Activated CD4-positive, alpha-beta memory T cell treated with anti-CD3 and anti-CD28 coated beads for 36 hours (primary cell): Measurements from ENCODE around the gene ATXN7L1. TPM values are rescaled to one million over a fixed set of nuclear protein-coding genes. Genes with fewer than 3 reads are reported as not detected.
"Not testable (repeated sequence)": the region's sequence is repeated elsewhere in the genome, so short reads cannot be mapped to it uniquely, and the experiment has no call there.

Source experiments
- CTCF ChIA-PET: fragments of 350-600 bp; sonication (Branson Sonifier 250); formaldehyde crosslinking; loops from one replicate; lab custom pipeline; 2021; ENCODE audit warnings: antibody characterized with exemption, inconsistent platforms; lab: Charles Lee
- POLR2A ChIA-PET: fragments of 350-600 bp; sonication (Branson Sonifier 250); formaldehyde crosslinking; loops from one replicate; lab custom pipeline; 2021; ENCODE audit warnings: antibody characterized with exemption; lab: Charles Lee
- DNase-seq: peaks from one replicate; pipeline ENCODE4 v3.0.0-alpha.2; 2020
- H3K27ac Mint-ChIP-seq: one replicate; pipeline ENCODE4 v1.8.0; 2021; ENCODE audit warnings: mixed read lengths
- H3K27me3 Mint-ChIP-seq: one replicate; pipeline ENCODE4 v1.8.0; 2021; ENCODE audit warnings: mixed read lengths
- H3K36me3 Mint-ChIP-seq: one replicate; pipeline ENCODE4 v1.8.0; 2021; ENCODE audit warnings: mixed read lengths
- H3K4me1 Mint-ChIP-seq: one replicate; pipeline ENCODE4 v1.8.0; 2021; ENCODE audit warnings: low read depth, mixed read lengths
- H3K4me3 Mint-ChIP-seq: one replicate; pipeline ENCODE4 v1.8.0; 2021; ENCODE audit warnings: mild to moderate bottlenecking, mixed read lengths
- H3K9me3 Mint-ChIP-seq: one replicate; pipeline ENCODE4 v1.8.0; 2021; ENCODE audit warnings: mixed read lengths
- intact Hi-C: fragments of 100-400 bp; cut with micrococcal nuclease; formaldehyde crosslinking; loops from one replicate; pipeline ENCODE4 v1.15.1; 2023
- total RNA-seq, 2 experiments: library from RNA; stranded (reverse); gene quantifications; one replicate each; pipeline ENCODE4 v1.2.3, GENCODE V29; 2021

The ATXN7L1 gene
- total RNA-seq, 2 experiments from 2014 or later = 12.4 to 13.3 TPM

DNA sequence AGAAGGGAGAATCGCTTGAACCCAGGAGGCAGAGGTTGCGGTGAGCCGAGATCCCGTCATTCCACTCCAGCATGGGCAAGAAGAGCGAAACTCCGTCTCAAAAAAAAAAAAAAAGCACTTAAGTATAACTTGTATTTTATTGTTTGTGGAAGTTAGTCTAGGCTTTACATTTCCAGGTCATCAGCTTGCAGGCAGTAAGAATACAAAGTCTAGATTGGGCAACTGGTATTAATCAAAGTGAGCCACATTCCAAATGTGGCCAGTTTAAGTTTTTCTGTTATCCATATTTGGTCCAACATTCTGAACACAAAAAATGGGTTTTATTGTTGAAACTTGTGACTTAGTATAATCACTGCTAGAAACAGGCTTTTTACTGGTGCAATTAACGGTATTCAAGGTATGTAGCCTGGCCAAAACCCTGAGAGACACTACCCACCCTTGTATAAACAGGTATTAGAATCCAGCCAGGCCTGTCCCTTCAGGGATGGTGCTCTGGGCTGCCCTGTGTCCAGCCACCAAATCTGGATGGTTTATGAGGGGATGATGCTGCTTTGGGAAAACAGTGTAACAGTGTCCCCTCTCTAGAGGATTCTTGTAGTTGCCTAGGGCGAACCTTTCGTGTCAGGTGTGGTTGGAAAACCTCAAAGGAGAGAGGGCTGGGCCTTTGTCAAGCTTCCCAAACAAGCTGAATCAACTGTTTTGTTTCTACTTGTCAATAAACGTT, 173.0 kb downstream of the ATXN7L1 start:
- POLR2A ChIA-PET = no interaction called here
- CTCF ChIA-PET = interaction anchor here (0.6 to 0.9 kb wide), 3 partner anchors 62 to 1032 kb away, joined by 3 to 4 read pairs (median 3); no protein-coding TSS in a partner anchor
- no peaks in the 10 kb centered on the region for H3K36me3 Mint-ChIP-seq
- H3K4me1 Mint-ChIP-seq = peaks cover 14% of the 10 kb centered on the region
- H3K4me3 Mint-ChIP-seq = no peak overlapping the region
- no peak for DNase-seq
- H3K27ac Mint-ChIP-seq = no peak overlapping the region
- H3K27me3 Mint-ChIP-seq = no peaks in the 10 kb centered on the region
- H3K9me3 Mint-ChIP-seq = no peaks in the 10 kb centered on the region
- intact Hi-C loops = no loop called here

DNA sequence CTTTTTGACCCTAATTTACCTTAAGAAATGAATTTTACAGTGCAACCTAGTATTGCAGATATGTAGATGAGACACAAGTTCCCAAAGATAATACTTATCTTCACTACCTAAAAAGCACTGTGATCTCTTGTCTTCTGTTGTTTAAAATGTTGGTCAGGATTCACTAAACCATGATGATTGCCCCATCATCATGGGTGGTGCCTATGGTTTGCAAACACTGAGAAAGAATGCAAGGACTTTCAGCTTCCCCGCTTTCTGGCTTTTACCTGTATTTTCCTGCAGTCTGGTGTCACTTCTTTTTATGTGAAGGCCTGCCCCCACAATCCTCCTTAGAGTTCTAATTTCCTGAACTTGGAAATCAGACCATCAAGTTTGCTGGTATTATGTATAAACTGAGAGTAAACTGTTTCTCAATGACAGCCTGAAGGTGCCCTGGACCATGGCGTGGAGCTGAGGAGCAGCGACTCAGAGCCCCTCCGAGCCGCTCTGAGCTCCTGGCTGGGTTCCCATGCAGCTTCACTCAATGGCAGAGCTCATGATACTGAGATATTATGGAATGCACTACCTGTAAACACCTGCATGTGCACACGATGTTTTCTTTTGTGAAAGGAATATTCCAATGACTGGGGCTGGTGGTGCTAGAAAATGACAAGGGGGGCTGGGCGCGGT, 176.7 kb downstream of the ATXN7L1 start:
- peaks cover 4% of the 10 kb centered on the region for H3K36me3 Mint-ChIP-seq
- no peak overlapping the region for H3K27ac Mint-ChIP-seq
- no peak overlapping the region for H3K4me3 Mint-ChIP-seq
- ChIA-PET CTCF (interaction anchor here (1.0 kb wide), 1 partner anchor 10 kb away, joined by 3 read pairs; no protein-coding TSS in a partner anchor), POLR2A (no interaction called here)
- no peak for DNase-seq
- peaks cover 11% of the 10 kb centered on the region for H3K9me3 Mint-ChIP-seq
- no peaks in the 10 kb centered on the region for H3K4me1 Mint-ChIP-seq
- no peaks in the 10 kb centered on the region for H3K27me3 Mint-ChIP-seq
- intact Hi-C loops = no loop called here

DNA sequence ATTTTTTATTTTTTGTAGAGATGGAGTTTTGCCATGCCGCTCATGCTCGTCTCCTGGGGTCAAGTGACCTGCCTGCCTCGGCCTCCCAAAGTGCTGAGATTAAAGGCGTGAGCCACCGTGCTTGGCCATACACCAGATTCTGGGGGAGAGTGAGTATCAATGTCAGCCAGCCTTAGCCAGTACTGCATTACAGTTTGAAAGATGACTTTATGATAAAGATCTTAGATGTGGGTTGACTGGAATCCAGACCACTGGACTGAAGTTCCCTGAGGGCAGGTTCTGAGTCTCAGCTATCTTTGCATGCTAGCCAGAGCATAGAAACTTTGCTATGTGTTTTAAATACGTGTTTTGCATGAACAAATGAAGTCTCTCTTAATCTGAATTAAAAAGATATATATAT, 177.9 kb downstream of the ATXN7L1 start:
- no peak for DNase-seq
- ChIA-PET POLR2A (no interaction called here), CTCF (no interaction called here)
- Mint-ChIP-seq H3K27me3 (no peaks in the 10 kb centered on the region), H3K9me3 (peaks cover 11% of the 10 kb centered on the region), H3K4me1 (peaks cover 3% of the 10 kb centered on the region), H3K4me3 (no peak overlapping the region), H3K27ac (no peak overlapping the region), H3K36me3 (peaks cover 4% of the 10 kb centered on the region)
- intact Hi-C loops = no loop called here

DNA sequence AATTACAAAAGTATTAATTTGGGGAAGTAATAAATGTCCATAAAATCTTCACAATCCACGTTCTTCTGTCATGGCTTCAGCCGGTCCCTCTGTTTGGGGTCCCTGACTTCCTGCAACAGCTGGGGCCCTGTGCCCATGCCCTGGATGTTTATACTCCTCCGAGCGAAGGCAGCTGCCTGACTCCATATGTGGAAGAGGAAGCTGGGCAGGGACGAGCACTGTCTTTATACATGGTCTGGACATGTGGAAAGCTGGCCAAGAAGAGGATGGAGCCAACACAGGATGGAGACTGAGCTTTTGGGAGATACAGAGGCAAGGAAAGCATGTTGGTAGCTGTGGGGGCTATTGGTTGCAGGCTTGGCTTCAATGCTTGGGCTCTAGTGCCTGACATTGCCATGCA, 178.6 kb downstream of the ATXN7L1 start:
- Mint-ChIP-seq H3K4me1 (peaks cover 11% of the 10 kb centered on the region), H3K27ac (no peak overlapping the region), H3K27me3 (no peaks in the 10 kb centered on the region), H3K4me3 (no peak overlapping the region), H3K36me3 (peaks cover 4% of the 10 kb centered on the region), H3K9me3 (peaks cover 11% of the 10 kb centered on the region)
- DNase-seq = no peak
- POLR2A ChIA-PET = no interaction called here
- CTCF ChIA-PET = no interaction called here
- intact Hi-C loops = no loop called here

DNA sequence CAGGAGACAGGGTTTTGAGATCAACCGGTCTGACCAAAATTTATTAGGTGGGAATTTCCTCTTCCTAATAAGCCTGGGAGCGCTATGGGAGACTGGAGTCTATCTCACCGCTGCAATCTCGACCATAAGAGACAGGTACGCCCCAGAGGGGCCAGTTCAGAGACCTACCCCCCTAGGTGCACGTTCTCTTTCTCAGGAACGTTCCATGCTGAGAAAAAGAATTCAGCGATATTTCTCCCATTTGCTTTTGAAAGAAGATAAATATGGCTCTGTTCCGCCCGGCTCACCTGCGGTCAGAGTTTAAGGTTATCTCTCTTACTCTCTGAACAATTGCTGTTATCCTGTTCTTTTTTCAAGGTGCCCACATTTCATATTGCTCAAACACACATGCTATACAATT, 179.2 kb downstream of the ATXN7L1 start:
- H3K27me3 Mint-ChIP-seq, H3K27ac Mint-ChIP-seq, intact Hi-C loops, H3K4me3 Mint-ChIP-seq, POLR2A ChIA-PET, CTCF ChIA-PET, DNase-seq, H3K36me3 Mint-ChIP-seq: not testable (repeated sequence)
- Mint-ChIP-seq H3K9me3 (peaks cover 11% of the 10 kb centered on the region), H3K4me1 (peaks cover 16% of the 10 kb centered on the region)

DNA sequence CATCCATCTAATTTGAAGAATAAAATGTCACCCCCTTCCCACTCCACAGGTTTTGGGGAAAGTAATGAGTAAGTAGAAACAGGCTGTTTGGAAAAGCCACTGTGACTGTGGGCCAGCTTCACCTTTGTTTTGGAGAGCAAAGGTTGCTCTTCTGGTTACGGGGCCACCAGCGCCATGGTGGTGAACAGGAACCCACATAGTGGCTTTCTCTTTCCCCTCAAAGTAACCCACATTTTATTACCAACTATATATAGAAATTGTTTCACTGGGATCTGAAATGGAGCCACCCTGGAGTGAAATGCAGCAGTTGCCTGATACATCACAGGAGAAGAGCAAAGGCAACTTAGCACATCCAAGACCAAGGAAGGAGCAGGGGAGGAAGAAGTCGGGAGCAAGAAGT, 182.8 kb downstream of the ATXN7L1 start:
- no peak for DNase-seq
- Mint-ChIP-seq H3K9me3 (peaks cover 11% of the 10 kb centered on the region), H3K36me3 (peaks cover 4% of the 10 kb centered on the region), H3K27ac (no peak overlapping the region), H3K4me3 (no peak overlapping the region), H3K27me3 (no peaks in the 10 kb centered on the region), H3K4me1 (peaks cover 42% of the 10 kb centered on the region)
- intact Hi-C loops = loop anchor here (5.0 kb wide), 1 partner anchor 74 kb away; no protein-coding TSS in a partner anchor
- CTCF ChIA-PET = no interaction called here
- POLR2A ChIA-PET = no interaction called here

DNA sequence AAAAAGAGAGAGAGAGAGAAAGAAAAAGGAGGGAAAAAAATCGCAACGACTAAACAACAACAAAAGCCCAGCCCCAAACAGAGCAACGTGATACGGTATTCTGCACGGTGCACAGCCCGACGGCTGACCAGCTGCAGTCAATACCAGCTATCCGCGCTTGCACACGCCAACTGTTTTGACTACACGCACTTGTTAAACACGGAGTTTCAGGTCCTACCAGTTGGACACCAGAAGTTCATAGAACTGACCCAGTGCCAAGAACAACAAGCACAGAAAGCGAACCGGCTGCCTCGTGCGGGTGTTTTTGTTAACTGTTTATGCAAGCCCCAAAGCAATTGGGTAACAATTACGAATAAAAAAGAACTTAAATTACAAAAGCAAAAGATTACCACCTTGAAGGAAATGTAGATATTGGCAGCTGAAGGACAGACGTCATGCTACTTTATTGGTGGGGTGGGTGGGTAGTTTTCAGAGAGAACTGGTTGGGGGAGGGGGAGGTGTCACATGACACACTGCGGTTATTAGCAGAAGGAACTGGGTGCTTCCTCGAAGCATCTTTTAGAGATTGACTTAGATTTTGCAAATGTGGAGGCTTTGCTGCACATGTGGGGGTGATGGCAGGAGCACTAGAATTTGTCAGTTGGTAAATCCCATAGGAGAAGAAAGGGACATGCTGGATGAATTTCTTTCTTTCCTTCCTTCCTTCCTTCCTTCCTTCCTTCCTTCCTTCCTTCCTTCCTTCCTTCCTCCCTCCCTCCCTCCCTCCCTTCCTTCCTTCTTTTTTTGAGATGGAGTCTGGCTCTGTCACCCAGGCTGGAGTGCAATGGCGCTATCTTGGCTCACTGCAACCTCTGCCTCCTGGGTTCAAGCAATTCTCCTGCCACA, 184.5 kb downstream of the ATXN7L1 start:
- Mint-ChIP-seq H3K27ac (peak overlapping the region; percentile 76), H3K36me3 (peaks cover 4% of the 10 kb centered on the region), H3K4me3 (peak overlapping the region; percentile 78), H3K9me3 (peaks cover 8% of the 10 kb centered on the region), H3K4me1 (peaks cover 47% of the 10 kb centered on the region), H3K27me3 (no peaks in the 10 kb centered on the region)
- ChIA-PET CTCF (interaction anchor here (0.7 kb wide), 1 partner anchor 69 kb away, joined by 3 read pairs; no protein-coding TSS in a partner anchor), POLR2A (interaction anchor here (0.7 to 1.5 kb wide), 4 partner anchors 15 to 115 kb away, joined by 3 to 5 read pairs (median 4); no protein-coding TSS in a partner anchor)
- intact Hi-C loops = loop anchor here (1.0 to 5.0 kb wide), 5 partner anchors 14 to 331 kb away; no protein-coding TSS in a partner anchor
- peak; percentile 78 for DNase-seq

DNA sequence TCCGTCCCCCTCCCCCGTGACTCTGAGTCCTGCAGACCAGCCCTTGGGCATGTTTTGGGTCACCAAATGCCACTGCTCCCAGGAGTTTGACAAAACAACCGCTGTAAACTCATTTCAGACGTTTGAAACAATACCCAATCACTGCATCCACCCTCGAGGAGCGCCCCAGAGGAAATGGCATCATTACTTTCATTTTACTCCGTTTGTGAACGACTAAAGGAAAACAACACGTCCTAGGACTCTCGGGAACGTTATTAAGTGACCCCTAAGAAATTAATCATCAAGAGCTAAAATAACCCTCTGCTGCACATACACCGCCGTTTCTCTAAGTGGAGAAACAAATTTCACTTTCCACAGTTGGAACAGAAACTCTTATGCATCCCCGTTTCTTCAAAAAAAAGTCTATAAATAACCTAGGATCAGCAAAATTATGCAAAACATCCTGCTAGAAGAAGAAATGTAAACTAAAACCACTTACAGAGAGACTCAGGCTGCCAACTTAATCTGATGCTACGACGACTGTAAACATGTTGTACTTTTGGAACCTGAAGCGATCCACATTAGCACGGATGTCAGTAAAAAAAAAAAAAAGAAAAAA, 185.2 kb downstream of the ATXN7L1 start:
- no peaks in the 10 kb centered on the region for H3K27me3 Mint-ChIP-seq
- peaks cover under 1% of the 10 kb centered on the region for H3K9me3 Mint-ChIP-seq
- peak overlapping the region; percentile 78 for H3K4me3 Mint-ChIP-seq
- POLR2A ChIA-PET = interaction anchor here (0.7 to 1.5 kb wide), 4 partner anchors 14 to 116 kb away, joined by 3 to 5 read pairs (median 4); no protein-coding TSS in a partner anchor
- no peaks in the 10 kb centered on the region for H3K36me3 Mint-ChIP-seq
- CTCF ChIA-PET = interaction anchor here (0.7 kb wide), 1 partner anchor 69 kb away, joined by 3 read pairs; no protein-coding TSS in a partner anchor
- peak overlapping the region; percentile 76 for H3K27ac Mint-ChIP-seq
- peaks cover 47% of the 10 kb centered on the region for H3K4me1 Mint-ChIP-seq
- DNase-seq = peak; percentile 78
- intact Hi-C loops = loop anchor here (1.0 to 5.0 kb wide), 5 partner anchors 13 to 332 kb away; no protein-coding TSS in a partner anchor

DNA sequence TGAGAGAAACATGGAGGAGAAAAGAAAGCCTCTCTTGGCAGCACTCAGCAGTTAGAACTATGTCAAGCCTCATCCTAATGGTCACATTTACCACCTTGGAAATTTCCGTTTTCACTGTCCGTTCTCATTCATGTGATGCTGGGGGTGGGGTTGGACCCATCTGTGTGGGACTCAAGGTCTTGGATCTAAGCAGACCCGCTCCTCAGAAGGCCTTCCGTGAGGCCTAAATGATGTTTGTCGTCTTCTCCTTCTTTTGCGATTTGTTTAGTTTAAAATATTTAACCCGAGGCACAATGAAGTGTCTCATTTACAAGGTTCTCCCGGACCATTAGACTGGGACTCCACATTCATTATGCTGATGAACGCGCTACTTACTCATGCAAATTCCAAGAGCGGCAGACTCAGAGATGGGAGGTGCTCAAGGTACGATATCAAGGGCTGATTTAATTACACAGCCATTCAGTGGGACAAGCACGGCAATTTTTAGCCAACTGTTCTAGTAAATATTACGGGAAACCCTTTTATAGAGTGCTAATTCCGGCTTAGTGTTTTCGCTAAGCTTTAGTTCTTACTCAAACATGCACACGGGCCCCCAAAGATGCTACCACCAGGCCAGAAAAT, 186.0 kb downstream of the ATXN7L1 start:
- CTCF ChIA-PET = interaction anchor here (0.9 kb wide), 1 partner anchor 10 kb away, joined by 3 read pairs; no protein-coding TSS in a partner anchor
- intact Hi-C loops = loop anchor here (2.0 to 5.0 kb wide), 2 partner anchors 77 to 332 kb away; no protein-coding TSS in a partner anchor
- H3K4me3 Mint-ChIP-seq = peak overlapping the region; percentile 78

DNA sequence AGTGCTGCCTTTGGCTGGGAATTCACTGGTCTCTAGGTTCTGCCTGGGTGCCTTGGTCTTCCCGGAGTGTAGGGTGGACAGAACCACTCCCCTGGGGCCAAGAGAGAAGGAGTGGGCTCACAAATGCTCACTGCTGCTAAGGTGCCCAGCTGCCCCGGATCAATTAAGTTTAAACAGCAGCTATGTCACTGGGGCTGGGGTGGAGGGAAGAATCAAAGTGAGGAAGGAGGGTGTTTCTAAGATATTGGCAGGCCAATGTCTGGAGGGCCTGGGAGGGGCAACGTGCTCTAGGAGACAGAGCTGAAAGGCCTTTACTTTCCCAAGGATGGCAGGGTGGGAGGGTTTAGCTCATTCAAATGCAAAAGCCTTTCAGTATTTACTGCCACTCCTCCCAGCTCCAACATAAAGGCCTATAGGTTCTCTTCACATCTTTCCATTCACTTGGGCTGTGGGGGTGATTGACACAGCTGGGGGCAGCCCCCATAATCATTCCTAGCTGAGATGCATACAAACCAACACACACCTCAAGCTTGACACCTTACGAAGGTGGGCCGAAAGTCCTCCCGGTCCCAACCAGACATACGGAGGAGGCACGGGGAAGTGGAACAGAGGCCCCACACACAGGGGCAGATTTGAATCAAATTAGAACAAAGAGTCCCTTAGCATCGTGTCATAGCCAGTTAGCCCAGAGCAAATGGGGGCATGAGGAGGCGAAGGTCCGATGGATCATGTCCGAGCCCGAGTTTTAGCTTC, 187.2 kb downstream of the ATXN7L1 start:
- Mint-ChIP-seq H3K4me1 (peaks cover 51% of the 10 kb centered on the region), H3K9me3 (no peaks in the 10 kb centered on the region), H3K27me3 (no peaks in the 10 kb centered on the region), H3K36me3 (no peaks in the 10 kb centered on the region), H3K27ac (no peak overlapping the region), H3K4me3 (no peak overlapping the region)
- intact Hi-C loops = no loop called here
- CTCF ChIA-PET = interaction anchor here (0.9 to 2.7 kb wide), 7 partner anchors 11 to 354 kb away, joined by 3 to 8 read pairs (median 3); no protein-coding TSS in a partner anchor
- POLR2A ChIA-PET = interaction anchor here (1.8 kb wide), 1 partner anchor 11 kb away, joined by 6 read pairs; no protein-coding TSS in a partner anchor
- no peak for DNase-seq

More for the DNA sequence above, 186.0 kb downstream of the ATXN7L1 start:
- POLR2A ChIA-PET = interaction anchor here (1.3 to 1.5 kb wide), 2 partner anchors 13 to 76 kb away, joined by 4 to 5 read pairs; no protein-coding TSS in a partner anchor
- Mint-ChIP-seq H3K4me1 (peaks cover 47% of the 10 kb centered on the region), H3K9me3 (no peaks in the 10 kb centered on the region), H3K27ac (peak overlapping the region; percentile 76), H3K36me3 (no peaks in the 10 kb centered on the region), H3K27me3 (no peaks in the 10 kb centered on the region)
- DNase-seq = no peak
